PC-3 (cell line): ENCODE data around the gene VAT1.

Source experiments
- EZH2 ChIP-seq: fragments of 300-600 bp; sonication (generic); IDR thresholded peaks from one replicate; pipeline ENCODE4 v1.6.1; 2017; ENCODE audit warnings: antibody characterized with exemption, mild to moderate bottlenecking, low read length; ENCODE audit not compliant: unreplicated experiment
- TF ChIP-seq, protein P1 (sequence below): fragments of 300-600 bp; sonication (generic); conservative IDR thresholded peaks from 2 replicates; pipeline ENCODE4 v1.5.1; 2017; ENCODE audit warnings: antibody characterized with exemption, low read depth, mild to moderate bottlenecking, low read length

DNA sequence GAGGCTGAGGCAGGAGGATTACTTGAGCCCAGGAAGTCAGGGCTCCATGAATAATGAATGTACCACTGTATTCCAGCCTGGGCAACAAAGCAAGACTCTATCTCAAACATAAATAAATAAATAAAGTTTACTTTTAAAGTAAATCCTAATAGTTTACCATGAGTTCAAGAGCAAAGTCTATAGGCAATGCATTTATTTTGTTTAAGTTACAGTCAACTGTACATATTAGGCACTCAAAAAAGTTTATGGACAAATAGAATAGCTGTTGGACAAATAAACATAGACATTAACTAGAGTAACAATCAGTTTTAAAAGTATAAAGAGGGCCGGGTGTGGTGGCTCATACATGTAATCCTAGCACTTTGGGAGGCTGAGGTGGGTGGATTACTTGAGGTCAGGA is 54.3 kb downstream of the VAT1 start:
- TF ChIP-seq, protein P1, sequence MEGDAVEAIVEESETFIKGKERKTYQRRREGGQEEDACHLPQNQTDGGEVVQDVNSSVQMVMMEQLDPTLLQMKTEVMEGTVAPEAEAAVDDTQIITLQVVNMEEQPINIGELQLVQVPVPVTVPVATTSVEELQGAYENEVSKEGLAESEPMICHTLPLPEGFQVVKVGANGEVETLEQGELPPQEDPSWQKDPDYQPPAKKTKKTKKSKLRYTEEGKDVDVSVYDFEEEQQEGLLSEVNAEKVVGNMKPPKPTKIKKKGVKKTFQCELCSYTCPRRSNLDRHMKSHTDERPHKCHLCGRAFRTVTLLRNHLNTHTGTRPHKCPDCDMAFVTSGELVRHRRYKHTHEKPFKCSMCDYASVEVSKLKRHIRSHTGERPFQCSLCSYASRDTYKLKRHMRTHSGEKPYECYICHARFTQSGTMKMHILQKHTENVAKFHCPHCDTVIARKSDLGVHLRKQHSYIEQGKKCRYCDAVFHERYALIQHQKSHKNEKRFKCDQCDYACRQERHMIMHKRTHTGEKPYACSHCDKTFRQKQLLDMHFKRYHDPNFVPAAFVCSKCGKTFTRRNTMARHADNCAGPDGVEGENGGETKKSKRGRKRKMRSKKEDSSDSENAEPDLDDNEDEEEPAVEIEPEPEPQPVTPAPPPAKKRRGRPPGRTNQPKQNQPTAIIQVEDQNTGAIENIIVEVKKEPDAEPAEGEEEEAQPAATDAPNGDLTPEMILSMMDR, result no peak
- TF ChIP-seq EZH2, result no peak
